Measurements from ENCODE around the gene SFMBT2.

Gene SFMBT2

GRCh38 chr10:7424919-7425318, 14.1 kb upstream of the SFMBT2 start:
- Histone ChIP-seq H3K4me3 (ENCODE audit: low read depth in 1 of 2, low read length in 2 of 2) (no peak overlapping the region), H3K27me3 (ENCODE audit: control insufficient read depth in 1 of 2, insufficient read depth in 2 of 2, low read length in 2 of 2) (no peaks in the 10 kb centered on the region), H3K27ac (ENCODE audit: low read depth, low read length) (no peak overlapping the region), H3K9me3 (ENCODE audit: control insufficient read depth in 1 of 2, low read length in 2 of 2) (no peaks in the 10 kb centered on the region), H3K4me1 (ENCODE audit: control insufficient read depth in 1 of 2, insufficient read depth in 2 of 2, low read length in 2 of 2) (no peaks in the 10 kb centered on the region), H3K36me3 (ENCODE audit: control insufficient read depth in 1 of 2, insufficient read depth in 2 of 2, low read length in 2 of 2) (no peaks in the 10 kb centered on the region), H3K9ac (ENCODE audit: low read depth in 1 of 2, low read length in 2 of 2) (no peak overlapping the region)

GRCh38 chr10:7424315-7424714, 13.5 kb upstream of the SFMBT2 start:
- Histone ChIP-seq H3K4me3 (ENCODE audit: low read depth in 1 of 2, low read length in 2 of 2) (no peak overlapping the region), H3K4me1 (ENCODE audit: control insufficient read depth in 1 of 2, insufficient read depth in 2 of 2, low read length in 2 of 2) (no peaks in the 10 kb centered on the region), H3K9me3 (ENCODE audit: control insufficient read depth in 1 of 2, low read length in 2 of 2) (no peaks in the 10 kb centered on the region), H3K9ac (ENCODE audit: low read depth in 1 of 2, low read length in 2 of 2) (no peak overlapping the region), H3K27ac (ENCODE audit: low read depth, low read length) (no peak overlapping the region), H3K36me3 (ENCODE audit: control insufficient read depth in 1 of 2, insufficient read depth in 2 of 2, low read length in 2 of 2) (no peaks in the 10 kb centered on the region), H3K27me3 (ENCODE audit: control insufficient read depth in 1 of 2, insufficient read depth in 2 of 2, low read length in 2 of 2) (no peaks in the 10 kb centered on the region)

- no peak overlapping the region for H3K27ac ChIP-seq (ENCODE audit: low read depth, low read length)
- H3K4me1 ChIP-seq (ENCODE audit: control insufficient read depth in 1 of 2, insufficient read depth in 2 of 2, low read length in 2 of 2), result no peaks in the 10 kb centered on the region
- H3K36me3 ChIP-seq (ENCODE audit: control insufficient read depth in 1 of 2, insufficient read depth in 2 of 2, low read length in 2 of 2), result no peaks in the 10 kb centered on the region
- no peak overlapping the region for H3K9ac ChIP-seq (ENCODE audit: low read depth in 1 of 2, low read length in 2 of 2)
- no peaks in the 10 kb centered on the region for H3K9me3 ChIP-seq (ENCODE audit: control insufficient read depth in 1 of 2, low read length in 2 of 2)
- no peaks in the 10 kb centered on the region for H3K27me3 ChIP-seq (ENCODE audit: control insufficient read depth in 1 of 2, insufficient read depth in 2 of 2, low read length in 2 of 2)
- H3K4me3 ChIP-seq (ENCODE audit: low read depth in 1 of 2, low read length in 2 of 2), result no peak overlapping the region
These were observed 12.7 kb upstream of the SFMBT2 start for GRCh38 chr10:7423521-7423920.

- Histone ChIP-seq H3K27ac (ENCODE audit: low read depth, low read length) (no peak overlapping the region), H3K27me3 (ENCODE audit: control insufficient read depth in 1 of 2, insufficient read depth in 2 of 2, low read length in 2 of 2) (no peaks in the 10 kb centered on the region), H3K36me3 (ENCODE audit: control insufficient read depth in 1 of 2, insufficient read depth in 2 of 2, low read length in 2 of 2) (no peaks in the 10 kb centered on the region), H3K4me3 (ENCODE audit: low read depth in 1 of 2, low read length in 2 of 2) (no peak overlapping the region), H3K4me1 (ENCODE audit: control insufficient read depth in 1 of 2, insufficient read depth in 2 of 2, low read length in 2 of 2) (no peaks in the 10 kb centered on the region), H3K9ac (ENCODE audit: low read depth in 1 of 2, low read length in 2 of 2) (no peak overlapping the region), H3K9me3 (ENCODE audit: control insufficient read depth in 1 of 2, low read length in 2 of 2) (no peaks in the 10 kb centered on the region)
These were observed 10.7 kb upstream of the SFMBT2 start for GRCh38 chr10:7421526-7421925.

- Histone ChIP-seq H3K27me3 (ENCODE audit: control insufficient read depth in 1 of 2, insufficient read depth in 2 of 2, low read length in 2 of 2) (no peaks in the 10 kb centered on the region), H3K36me3 (ENCODE audit: control insufficient read depth in 1 of 2, insufficient read depth in 2 of 2, low read length in 2 of 2) (no peaks in the 10 kb centered on the region), H3K9me3 (ENCODE audit: control insufficient read depth in 1 of 2, low read length in 2 of 2) (no peaks in the 10 kb centered on the region), H3K9ac (ENCODE audit: low read depth in 1 of 2, low read length in 2 of 2) (no peak overlapping the region), H3K27ac (ENCODE audit: low read depth, low read length) (no peak overlapping the region), H3K4me3 (ENCODE audit: low read depth in 1 of 2, low read length in 2 of 2) (no peak overlapping the region), H3K4me1 (ENCODE audit: control insufficient read depth in 1 of 2, insufficient read depth in 2 of 2, low read length in 2 of 2) (no peaks in the 10 kb centered on the region)
These were observed 9.2 kb upstream of the SFMBT2 start for GRCh38 chr10:7419998-7420397.

- H3K9ac ChIP-seq (ENCODE audit: low read depth in 1 of 2, low read length in 2 of 2), result no peak overlapping the region
These were observed 7.0 kb upstream of the SFMBT2 start for GRCh38 chr10:7417807-7418206.

GRCh38 chr10:7417103-7417623, 6.3 kb upstream of the SFMBT2 start:
- no peak overlapping the region for H3K9ac ChIP-seq (ENCODE audit: low read depth in 1 of 2, low read length in 2 of 2)
- peaks cover 0 to 2% of the 10 kb centered on the region in 2 donors for H3K4me1 ChIP-seq (ENCODE audit: control insufficient read depth in 1 of 2, insufficient read depth in 2 of 2, low read length in 2 of 2)
- H3K27ac ChIP-seq (ENCODE audit: low read depth, low read length), result no peak overlapping the region
- no peaks in the 10 kb centered on the region for H3K27me3 ChIP-seq (ENCODE audit: control insufficient read depth in 1 of 2, insufficient read depth in 2 of 2, low read length in 2 of 2)
- no peaks in the 10 kb centered on the region for H3K9me3 ChIP-seq (ENCODE audit: control insufficient read depth in 1 of 2, low read length in 2 of 2)
- no peak overlapping the region for H3K4me3 ChIP-seq (ENCODE audit: low read depth in 1 of 2, low read length in 2 of 2)
- H3K36me3 ChIP-seq (ENCODE audit: control insufficient read depth in 1 of 2, insufficient read depth in 2 of 2, low read length in 2 of 2), result no peaks in the 10 kb centered on the region

More at GRCh38 chr10:7417807-7418206, 7.0 kb upstream of the SFMBT2 start:
- H3K9me3 ChIP-seq (ENCODE audit: control insufficient read depth in 1 of 2, low read length in 2 of 2), result no peaks in the 10 kb centered on the region
- no peak overlapping the region for H3K4me3 ChIP-seq (ENCODE audit: low read depth in 1 of 2, low read length in 2 of 2)
- no peaks in the 10 kb centered on the region for H3K36me3 ChIP-seq (ENCODE audit: control insufficient read depth in 1 of 2, insufficient read depth in 2 of 2, low read length in 2 of 2)
- no peaks in the 10 kb centered on the region for H3K4me1 ChIP-seq (ENCODE audit: control insufficient read depth in 1 of 2, insufficient read depth in 2 of 2, low read length in 2 of 2)
- no peaks in the 10 kb centered on the region for H3K27me3 ChIP-seq (ENCODE audit: control insufficient read depth in 1 of 2, insufficient read depth in 2 of 2, low read length in 2 of 2)
- no peak overlapping the region for H3K27ac ChIP-seq (ENCODE audit: low read depth, low read length)

- peaks cover 0 to 9% of the 10 kb centered on the region in 2 donors for H3K4me1 ChIP-seq (ENCODE audit: control insufficient read depth in 1 of 2, insufficient read depth in 2 of 2, low read length in 2 of 2)
- no peak overlapping the region for H3K9ac ChIP-seq (ENCODE audit: low read depth in 1 of 2, low read length in 2 of 2)
- H3K36me3 ChIP-seq (ENCODE audit: control insufficient read depth in 1 of 2, insufficient read depth in 2 of 2, low read length in 2 of 2), result no peaks in the 10 kb centered on the region
- H3K27me3 ChIP-seq (ENCODE audit: control insufficient read depth in 1 of 2, insufficient read depth in 2 of 2, low read length in 2 of 2), result no peaks in the 10 kb centered on the region
- H3K4me3 ChIP-seq (ENCODE audit: low read depth in 1 of 2, low read length in 2 of 2), result no peak overlapping the region
- no peaks in the 10 kb centered on the region for H3K9me3 ChIP-seq (ENCODE audit: control insufficient read depth in 1 of 2, low read length in 2 of 2)
- H3K27ac ChIP-seq (ENCODE audit: low read depth, low read length), result no peak overlapping the region
These were observed 3.9 kb upstream of the SFMBT2 start for GRCh38 chr10:7414766-7415165.

GRCh38 chr10:7412928-7413282, 2.1 kb upstream of the SFMBT2 start:
- H3K27me3 ChIP-seq (ENCODE audit: control insufficient read depth in 1 of 2, insufficient read depth in 2 of 2, low read length in 2 of 2), result peaks cover 0 to 4% of the 10 kb centered on the region in 2 donors
- H3K27ac ChIP-seq (ENCODE audit: low read depth, low read length), result no peak overlapping the region
- H3K4me1 ChIP-seq (ENCODE audit: control insufficient read depth in 1 of 2, insufficient read depth in 2 of 2, low read length in 2 of 2), result peaks cover 0 to 12% of the 10 kb centered on the region in 2 donors
- H3K9ac ChIP-seq (ENCODE audit: low read depth in 1 of 2, low read length in 2 of 2), result peak overlapping the region in 1 of 2 donors; percentile 43
- no peaks in the 10 kb centered on the region for H3K9me3 ChIP-seq (ENCODE audit: control insufficient read depth in 1 of 2, low read length in 2 of 2)
- no peaks in the 10 kb centered on the region for H3K36me3 ChIP-seq (ENCODE audit: control insufficient read depth in 1 of 2, insufficient read depth in 2 of 2, low read length in 2 of 2)
- peak overlapping the region; percentile 57 to 59 for H3K4me3 ChIP-seq (ENCODE audit: low read depth in 1 of 2, low read length in 2 of 2)

- peak overlapping the region; percentile 57 to 66 for H3K4me3 ChIP-seq (ENCODE audit: low read depth in 1 of 2, low read length in 2 of 2)
- H3K9me3 ChIP-seq (ENCODE audit: control insufficient read depth in 1 of 2, low read length in 2 of 2), result no peaks in the 10 kb centered on the region
- peaks cover 0 to 4% of the 10 kb centered on the region in 2 donors for H3K27me3 ChIP-seq (ENCODE audit: control insufficient read depth in 1 of 2, insufficient read depth in 2 of 2, low read length in 2 of 2)
- no peak overlapping the region for H3K27ac ChIP-seq (ENCODE audit: low read depth, low read length)
- peaks cover 0 to 17% of the 10 kb centered on the region in 2 donors for H3K4me1 ChIP-seq (ENCODE audit: control insufficient read depth in 1 of 2, insufficient read depth in 2 of 2, low read length in 2 of 2)
- no peaks in the 10 kb centered on the region for H3K36me3 ChIP-seq (ENCODE audit: control insufficient read depth in 1 of 2, insufficient read depth in 2 of 2, low read length in 2 of 2)
- peak overlapping the region in 1 of 2 donors; percentile 43 for H3K9ac ChIP-seq (ENCODE audit: low read depth in 1 of 2, low read length in 2 of 2)
These were observed 1.5 kb upstream of the SFMBT2 start for GRCh38 chr10:7412237-7412927.
